ENCODE data around the gene HCCS.
A peak's percentile ranks its signal among the peaks of the same experiment; 100 is the strongest.
"Not testable (repeated sequence)": the region's sequence is repeated elsewhere in the genome, so short reads cannot be mapped to it uniquely, and the experiment has no call there.

Gene HCCS

GRCh38 chrX:11123087-11123486, 12.0 kb downstream of the HCCS start:
- DNase-seq (ENCODE audit: low read depth in 3 of 3): not testable (repeated sequence)

DNA sequence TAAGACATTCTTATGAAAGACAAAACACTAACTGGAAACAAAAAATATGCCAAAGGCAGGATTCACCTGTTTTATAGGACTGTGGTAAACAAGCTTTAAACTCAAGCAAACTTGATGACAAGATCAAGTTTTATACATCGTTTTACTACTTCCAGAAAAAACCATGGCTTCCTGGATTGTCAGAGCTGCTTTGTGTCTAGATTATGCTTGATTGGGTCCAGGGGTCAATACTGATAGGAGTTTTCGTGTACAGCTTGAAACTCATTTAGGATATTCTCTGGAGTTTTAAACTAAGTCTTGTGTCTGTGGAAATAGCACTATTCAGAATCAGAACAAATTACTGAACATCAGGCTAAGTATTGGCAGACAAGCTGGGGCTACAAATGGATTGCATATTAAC, 13.0 kb downstream of the HCCS start:
- no peak for DNase-seq (ENCODE audit: low read depth in 3 of 3)

DNA sequence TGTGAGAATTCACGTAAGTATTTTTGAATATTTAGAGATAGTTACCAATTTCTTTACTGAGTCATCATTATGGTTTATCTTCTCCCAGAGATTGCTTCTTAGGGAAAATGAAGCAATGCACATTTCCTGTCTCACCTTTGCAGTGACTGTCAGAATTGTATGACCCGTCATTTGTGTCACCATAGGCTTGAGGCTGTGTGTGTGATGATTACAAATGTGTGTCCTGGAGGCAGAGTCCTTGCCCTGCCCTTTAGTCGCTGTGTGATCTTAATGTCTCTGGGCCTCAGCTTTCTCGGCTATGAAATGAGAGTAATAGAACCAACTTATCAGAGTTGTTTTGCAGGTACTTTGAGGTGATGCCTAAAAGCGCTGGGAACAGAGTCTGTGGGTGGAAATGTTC, 13.9 kb downstream of the HCCS start:
- DNase-seq (ENCODE audit: low read depth in 3 of 3): no peak

DNA sequence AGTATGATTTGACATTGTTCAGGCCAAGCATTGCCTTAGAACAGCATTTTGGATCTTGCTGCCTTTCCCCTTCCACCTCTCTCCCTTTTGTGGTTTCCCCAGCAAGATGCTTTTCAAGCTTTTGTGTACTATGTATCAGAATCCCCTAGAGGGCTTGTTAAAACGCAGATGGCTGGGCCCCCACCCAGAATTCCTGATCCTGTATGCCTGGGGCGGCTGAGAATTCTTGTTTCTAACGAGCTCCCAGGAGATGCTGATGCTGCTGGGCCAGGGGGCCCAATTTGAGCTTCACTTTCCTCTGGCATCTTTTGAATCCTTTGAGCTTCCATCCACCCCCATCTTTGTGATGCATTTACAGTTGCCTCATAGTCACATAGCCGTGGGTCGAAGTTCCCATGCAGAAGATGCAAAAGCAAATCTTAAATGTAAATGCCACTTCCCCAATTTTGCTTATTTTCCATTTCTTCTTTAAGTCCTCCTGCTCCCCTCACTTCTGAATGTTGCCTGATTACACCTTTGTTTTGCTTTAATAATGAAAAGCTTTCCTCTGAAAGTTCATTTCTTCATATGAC, 18.5 kb downstream of the HCCS start:
- no peak for DNase-seq (ENCODE audit: low read depth in 3 of 3)

DNA sequence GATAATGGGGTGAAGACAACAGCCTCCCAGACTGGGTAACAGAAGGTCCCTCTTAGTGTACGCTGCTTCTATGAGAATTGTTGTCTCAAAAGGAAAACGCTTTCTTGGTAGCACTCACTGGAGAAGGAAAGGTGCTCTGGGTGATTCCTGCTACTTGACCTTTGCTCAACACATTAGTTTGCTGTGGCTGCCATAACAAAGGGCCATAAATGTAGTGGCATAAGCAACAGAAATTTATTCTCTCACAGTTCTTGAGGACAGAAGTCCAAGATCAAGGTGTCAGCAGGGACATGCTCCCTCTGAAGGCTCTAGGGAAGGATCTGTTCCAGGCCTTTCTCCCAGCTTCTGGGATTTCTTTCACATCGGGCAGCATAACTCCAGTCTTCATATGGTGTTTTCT, 19.0 kb downstream of the HCCS start:
- DNase-seq (ENCODE audit: low read depth in 3 of 3): no peak

GRCh38 chrX:11131146-11131545, 20.0 kb downstream of the HCCS start:
- DNase-seq (ENCODE audit: low read depth in 3 of 3): no peak

DNA sequence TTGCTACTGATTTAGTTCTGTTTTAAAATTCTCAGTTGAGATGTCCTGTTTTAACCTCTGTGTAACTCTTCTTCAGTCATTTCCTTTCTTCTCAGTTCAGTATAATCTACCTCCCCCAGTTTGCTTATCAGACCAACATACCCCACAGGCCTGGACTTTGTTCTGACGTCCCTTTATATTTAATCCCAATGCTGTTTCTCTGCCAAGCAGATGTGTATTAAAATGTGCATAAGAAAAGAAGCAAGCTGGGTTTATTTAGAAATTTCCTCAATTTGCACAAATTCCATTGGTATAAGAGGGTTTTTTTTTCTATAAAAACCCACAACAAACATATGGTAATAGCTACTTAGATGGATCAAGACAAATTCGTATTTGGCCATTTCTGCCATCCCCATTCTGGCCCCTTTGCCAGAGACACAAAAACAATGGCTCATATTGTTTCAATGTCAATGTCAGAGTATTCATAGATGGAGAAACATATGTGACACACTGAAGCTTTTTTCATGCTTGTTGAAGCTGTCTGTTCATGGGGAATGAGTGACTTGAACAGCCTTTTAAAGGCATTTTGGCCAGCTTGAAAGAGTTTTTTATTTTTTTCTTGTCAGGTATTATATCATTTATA, 24.5 kb downstream of the HCCS start:
- DNase-seq (ENCODE audit: low read depth in 3 of 3): no peak

- no peak for DNase-seq (ENCODE audit: low read depth in 3 of 3)
Measured at GRCh38 chrX:11137543-11138139, 26.5 kb downstream of the HCCS start.

- DNase-seq (ENCODE audit: low read depth in 3 of 3): no peak
Measured at GRCh38 chrX:11138498-11139390, 27.6 kb downstream of the HCCS start.

GRCh38 chrX:11143931-11144678, 33.0 kb downstream of the HCCS start:
- DNase-seq (ENCODE audit: low read depth in 3 of 3): peak in 2 of 3 donors; percentile 11 to 44

DNA sequence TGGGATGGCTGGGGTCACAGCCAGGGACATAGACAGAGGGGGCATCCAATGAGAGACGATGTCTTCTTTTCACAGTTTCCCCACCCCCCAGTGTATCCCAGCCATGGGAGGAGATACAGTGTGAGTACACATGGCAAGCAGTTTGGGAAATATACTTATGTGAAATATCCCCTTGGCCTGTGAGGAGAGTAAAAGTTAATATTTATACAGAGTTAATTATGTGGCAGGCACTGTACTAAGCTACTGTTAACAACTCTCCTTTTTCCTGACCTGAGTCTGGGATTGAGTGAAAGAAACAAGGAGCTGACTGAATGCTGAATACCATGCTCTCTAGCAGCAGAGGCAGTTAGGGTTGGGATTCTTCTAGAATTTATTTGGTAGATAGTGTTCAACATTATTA, 35.3 kb downstream of the HCCS start:
- DNase-seq (ENCODE audit: low read depth in 3 of 3): no peak

- DNase-seq (ENCODE audit: low read depth in 3 of 3): no peak
Measured at GRCh38 chrX:11148401-11148800, 37.3 kb downstream of the HCCS start.

GRCh38 chrX:11151799-11152559, 40.8 kb downstream of the HCCS start:
- no peak for DNase-seq (ENCODE audit: low read depth in 3 of 3)

- no peak for DNase-seq (ENCODE audit: low read depth in 3 of 3)
Measured at GRCh38 chrX:11159149-11159548, 48.0 kb downstream of the HCCS start.

DNA sequence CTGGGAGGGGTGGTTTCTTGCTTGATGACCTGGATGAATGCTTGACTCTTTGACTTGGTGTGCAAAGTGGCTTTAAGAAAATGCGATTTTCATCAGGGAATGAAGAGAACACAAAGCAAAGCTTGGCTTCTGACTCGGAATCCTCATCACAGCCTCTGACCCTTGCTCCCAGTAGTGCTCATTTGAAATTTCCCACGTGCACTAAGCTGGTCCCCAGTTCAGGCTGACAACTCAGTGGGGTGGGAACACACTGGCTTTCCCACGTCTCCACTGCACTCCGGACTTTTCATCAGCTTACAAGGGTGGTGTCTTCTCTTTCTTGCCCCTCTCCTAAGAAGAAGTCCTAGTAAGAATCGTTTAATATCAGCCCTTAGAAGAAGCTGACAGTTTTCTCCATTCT, 53.3 kb downstream of the HCCS start:
- no peak for DNase-seq (ENCODE audit: low read depth in 3 of 3)

DNA sequence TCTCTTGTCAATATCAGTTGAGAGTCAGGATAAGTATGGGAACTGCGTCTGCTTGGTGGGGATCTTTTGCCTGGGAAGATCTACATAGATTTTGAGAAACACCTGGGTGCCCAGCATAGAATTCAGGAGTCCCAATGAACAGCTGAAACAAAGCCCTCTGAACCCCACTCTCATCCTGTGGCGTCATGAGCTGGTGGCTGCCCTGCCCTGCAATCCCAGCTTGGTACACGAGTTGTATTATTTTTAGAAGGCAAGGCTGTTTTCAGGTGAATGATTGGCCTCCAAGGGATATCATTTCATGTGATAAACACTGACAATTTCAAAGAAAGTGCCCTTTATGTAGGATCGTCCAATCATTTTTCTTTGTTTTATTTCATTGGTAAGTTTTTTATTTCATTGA, 60.8 kb downstream of the HCCS start:
- no peak for DNase-seq (ENCODE audit: low read depth in 3 of 3)

GRCh38 chrX:11172415-11172814, 61.3 kb downstream of the HCCS start:
- no peak for DNase-seq (ENCODE audit: low read depth in 3 of 3)

All from stimulated activated CD4-positive, alpha-beta T cell treated with anti-CD3 and anti-CD28 coated beads, TNF-alpha, amount 100 ng/mL, for 48 hours (primary cell).